ENCODE results near the gene LBP. TPM values are rescaled to one million over a fixed set of nuclear protein-coding genes. Genes with fewer than 3 reads are reported as not detected.

The LBP gene
- total RNA-seq, 4 donors from 2014 or later = not detected

GRCh38 chr20:38418509-38419204 is 72.4 kb downstream of the LBP start:
- WGBS, 2 donors (ENCODE audit: low coverage in 1 of 2) = 50 to 78% methylated on average over 1 to 4 of the region's 4 CpGs

DNA sequence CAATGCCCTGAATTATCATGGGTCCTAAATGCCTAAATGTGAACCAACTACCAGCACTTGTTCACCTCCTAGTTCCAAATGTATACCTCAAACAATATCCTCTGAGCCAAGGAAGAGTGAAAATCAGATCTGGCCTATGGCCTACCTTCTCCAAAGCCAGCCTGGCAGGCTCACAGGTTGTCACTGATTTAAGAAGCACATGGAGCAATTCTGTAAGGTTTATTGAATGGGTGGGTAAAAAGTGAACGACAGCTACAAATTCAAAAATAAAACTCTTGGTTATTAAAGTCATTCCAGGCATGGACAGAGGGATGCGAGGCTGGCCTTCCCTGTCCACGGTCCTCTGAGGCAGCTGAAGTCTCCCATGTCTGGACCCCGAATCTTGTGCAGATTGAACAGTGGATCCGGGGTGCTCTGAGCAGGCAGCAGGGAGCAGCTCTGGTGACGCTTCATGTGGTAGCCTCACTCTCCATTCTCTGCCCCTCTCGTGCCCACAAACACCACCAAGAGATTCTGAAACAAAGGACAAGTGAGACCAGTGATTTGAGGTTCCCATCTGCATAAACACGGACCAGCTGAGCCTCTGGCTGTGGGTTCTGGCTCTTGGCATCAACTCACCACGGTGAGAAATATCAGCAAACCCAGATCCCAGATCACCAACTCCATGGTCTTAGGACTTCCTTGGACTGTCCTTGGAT is 74.3 kb downstream of the LBP start:
- no peaks in the 10 kb centered on the region for H3K27me3 ChIP-seq
- in situ Hi-C loops (cut with MboI; ENCODE audit: low pct_ligation_motif_present in 1 of 4, low pct_unique_long_range_greater_than_20kb in 1 of 4, low sequenced_read_pairs in 3 of 4) = loop anchor here in 2 of 4 donors (25.0 kb wide), 1 partner anchor 358 kb away; no protein-coding TSS in a partner anchor
- DNase-seq = no peak
- no peak for TF ChIP-seq CTCF (IDR thresholded peaks at IDR 0.05)
- no peak for TF ChIP-seq EP300 (IDR thresholded peaks at IDR 0.05; ENCODE audit: low read depth)
- TF ChIP-seq POLR2A (IDR thresholded peaks at IDR 0.05) = no peak
- TF ChIP-seq POLR2AphosphoS5 (IDR thresholded peaks at IDR 0.05) = no peak
- no peak overlapping the region for H3K27ac ChIP-seq
- no peaks in the 10 kb centered on the region for H3K9me3 ChIP-seq
- H3K4me1 ChIP-seq = no peaks in the 10 kb centered on the region
- H3K36me3 ChIP-seq = peaks cover 0 to 64% (median 20%) of the 10 kb centered on the region in 4 donors
- H3K4me3 ChIP-seq = no peak overlapping the region
- intact Hi-C loops (cut with DNase I; ENCODE audit: low total_unique reads) = no loop called here
- 78 to 92% methylated on average over 2 to 9 of the region's 9 CpGs for WGBS, 2 donors (ENCODE audit: low coverage in 1 of 2)

More at GRCh38 chr20:38418509-38419204, 72.4 kb downstream of the LBP start:
- H3K27ac ChIP-seq = no peak overlapping the region
- no peak overlapping the region for H3K4me3 ChIP-seq
- no peaks in the 10 kb centered on the region for H3K27me3 ChIP-seq
- H3K36me3 ChIP-seq = peaks cover 0 to 47% (median 16%) of the 10 kb centered on the region in 4 donors
- intact Hi-C loops (cut with DNase I; ENCODE audit: low total_unique reads) = no loop called here
- no peaks in the 10 kb centered on the region for H3K9me3 ChIP-seq
- no peak for TF ChIP-seq EP300 (IDR thresholded peaks at IDR 0.05; ENCODE audit: low read depth)
- no peak for TF ChIP-seq POLR2AphosphoS5 (IDR thresholded peaks at IDR 0.05)
- TF ChIP-seq CTCF (IDR thresholded peaks at IDR 0.05) = no peak
- TF ChIP-seq POLR2A (IDR thresholded peaks at IDR 0.05) = no peak
- H3K4me1 ChIP-seq = no peaks in the 10 kb centered on the region
- in situ Hi-C loops (cut with MboI; ENCODE audit: low pct_ligation_motif_present in 1 of 4, low pct_unique_long_range_greater_than_20kb in 1 of 4, low sequenced_read_pairs in 3 of 4) = loop anchor here in 2 of 4 donors (25.0 kb wide), 1 partner anchor 356 kb away; no protein-coding TSS in a partner anchor
- no peak for DNase-seq

DNA sequence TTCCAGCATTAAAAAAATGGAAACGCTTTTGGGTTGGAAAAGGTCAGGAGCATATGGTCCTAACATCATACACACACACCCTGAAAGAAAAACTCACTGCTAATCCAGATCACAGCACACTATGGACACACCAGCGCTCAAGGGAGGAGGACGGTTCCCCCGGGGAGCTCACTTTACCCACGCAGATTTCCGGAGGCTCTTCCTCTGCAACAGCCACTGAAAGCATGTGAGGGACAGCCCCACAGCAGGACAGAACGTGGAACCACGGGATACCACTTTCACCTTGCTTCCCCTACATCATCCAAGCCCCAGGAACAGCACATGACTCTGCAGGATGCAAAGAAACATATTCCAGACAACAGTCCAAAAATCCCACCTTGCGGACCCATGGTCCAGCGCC is 75.6 kb downstream of the LBP start:
- in situ Hi-C loops (cut with MboI; ENCODE audit: low pct_ligation_motif_present in 1 of 4, low pct_unique_long_range_greater_than_20kb in 1 of 4, low sequenced_read_pairs in 3 of 4) = loop anchor here in 2 of 4 donors (25.0 kb wide), 1 partner anchor 360 kb away; no protein-coding TSS in a partner anchor
- H3K27me3 ChIP-seq = no peaks in the 10 kb centered on the region
- H3K9me3 ChIP-seq = no peaks in the 10 kb centered on the region
- intact Hi-C loops (cut with DNase I; ENCODE audit: low total_unique reads) = no loop called here
- TF ChIP-seq EP300 (IDR thresholded peaks at IDR 0.05; ENCODE audit: low read depth) (no peak), POLR2A (IDR thresholded peaks at IDR 0.05) (no peak), POLR2AphosphoS5 (IDR thresholded peaks at IDR 0.05) (no peak), CTCF (IDR thresholded peaks at IDR 0.05) (no peak)
- H3K4me3 ChIP-seq = no peak overlapping the region
- no peaks in the 10 kb centered on the region for H3K4me1 ChIP-seq
- peaks cover 0 to 68% (median 21%) of the 10 kb centered on the region in 4 donors for H3K36me3 ChIP-seq
- WGBS, 2 donors (ENCODE audit: low coverage in 1 of 2) = 86% methylated on average over 10 of the region's 10 CpGs; no CpG with 5 or more reads in 1 of the 2 donors
- no peak overlapping the region for H3K27ac ChIP-seq
- DNase-seq = no peak

GRCh38 chr20:38423541-38423940 is 77.3 kb downstream of the LBP start:
- Histone ChIP-seq H3K4me3 (no peak overlapping the region), H3K9me3 (no peaks in the 10 kb centered on the region), H3K4me1 (no peaks in the 10 kb centered on the region), H3K36me3 (peaks cover 0 to 72% (median 29%) of the 10 kb centered on the region in 4 donors), H3K27me3 (no peaks in the 10 kb centered on the region), H3K27ac (no peak overlapping the region)
- no peak for DNase-seq
- no peak for TF ChIP-seq EP300 (IDR thresholded peaks at IDR 0.05; ENCODE audit: low read depth)
- no peak for TF ChIP-seq POLR2A (IDR thresholded peaks at IDR 0.05)
- no peak for TF ChIP-seq POLR2AphosphoS5 (IDR thresholded peaks at IDR 0.05)
- WGBS, 2 donors (ENCODE audit: low coverage in 1 of 2) = 64 to 80% methylated on average over 2 to 4 of the region's 4 CpGs
- in situ Hi-C loops (cut with MboI; ENCODE audit: low pct_ligation_motif_present in 1 of 4, low pct_unique_long_range_greater_than_20kb in 1 of 4, low sequenced_read_pairs in 3 of 4) = loop anchor here in 2 of 4 donors (25.0 kb wide), 1 partner anchor 361 kb away; no protein-coding TSS in a partner anchor
- intact Hi-C loops (cut with DNase I; ENCODE audit: low total_unique reads) = no loop called here
